Mesenteric fat pad (tissue), 1 donor: ENCODE results near the gene PDLIM5. TPM values are rescaled to one million over a fixed set of nuclear protein-coding genes. Genes with fewer than 3 reads are reported as not detected.

ENCODE experiments used
- DNase-seq: peaks from one replicate; pipeline ENCODE4 v3.0.0-alpha.2; 2020; ENCODE audit warnings: low spot score
- total RNA-seq: library from RNA; stranded (reverse); fragmentation: NEBNext Ultra II Directional; extraction: Animal tissue kit (Norgen Biotek cat#: 25700); gene quantifications from one replicate; pipeline ENCODE4 v1.2.1, GENCODE V29; 2021
- donor health status: DM: yes; HTN: yes; CAD: no.

The PDLIM5 gene
- total RNA-seq, 1 donor from 2014 or later, result 125 TPM

- no peak for DNase-seq
Measured at GRCh38 chr4:94525993-94526728, 74.4 kb downstream of the PDLIM5 start.

DNA sequence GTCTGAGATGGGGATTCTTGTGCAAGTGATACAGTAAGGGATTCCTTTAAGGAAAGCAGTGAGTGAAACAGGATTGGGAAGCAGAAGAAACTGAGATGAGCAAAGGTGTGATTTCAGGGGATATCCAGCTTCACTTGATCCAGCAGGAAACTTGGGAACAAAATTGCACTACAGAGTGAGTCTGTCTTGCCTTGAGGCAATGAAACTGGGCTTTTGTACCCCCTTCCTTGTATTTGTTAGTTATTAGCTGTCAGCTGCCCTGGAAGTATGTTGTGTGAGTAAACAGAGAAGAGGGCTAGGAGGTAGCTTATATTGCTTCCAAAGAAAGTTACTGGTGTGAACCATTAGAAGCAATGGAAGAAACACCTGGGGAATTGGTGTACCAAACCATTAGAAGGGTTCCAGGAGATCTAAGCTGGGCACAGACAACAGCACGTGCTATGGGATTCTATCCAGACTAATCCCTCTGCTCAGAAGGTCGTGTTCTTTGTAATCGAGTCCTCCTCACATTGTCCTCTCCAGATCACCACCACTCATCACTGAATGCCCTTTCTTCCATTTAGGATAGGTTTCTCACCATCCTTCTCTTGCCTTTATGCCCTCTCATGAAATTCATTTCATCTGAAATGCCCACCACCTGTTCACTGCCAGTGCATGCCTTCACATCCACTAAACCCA lies 76.0 kb downstream of the PDLIM5 start:
- no peak for DNase-seq

- no peak for DNase-seq
Measured at GRCh38 chr4:94528792-94529451, 77.2 kb downstream of the PDLIM5 start.

GRCh38 chr4:94530073-94530472 lies 78.3 kb downstream of the PDLIM5 start:
- DNase-seq, result no peak

DNA sequence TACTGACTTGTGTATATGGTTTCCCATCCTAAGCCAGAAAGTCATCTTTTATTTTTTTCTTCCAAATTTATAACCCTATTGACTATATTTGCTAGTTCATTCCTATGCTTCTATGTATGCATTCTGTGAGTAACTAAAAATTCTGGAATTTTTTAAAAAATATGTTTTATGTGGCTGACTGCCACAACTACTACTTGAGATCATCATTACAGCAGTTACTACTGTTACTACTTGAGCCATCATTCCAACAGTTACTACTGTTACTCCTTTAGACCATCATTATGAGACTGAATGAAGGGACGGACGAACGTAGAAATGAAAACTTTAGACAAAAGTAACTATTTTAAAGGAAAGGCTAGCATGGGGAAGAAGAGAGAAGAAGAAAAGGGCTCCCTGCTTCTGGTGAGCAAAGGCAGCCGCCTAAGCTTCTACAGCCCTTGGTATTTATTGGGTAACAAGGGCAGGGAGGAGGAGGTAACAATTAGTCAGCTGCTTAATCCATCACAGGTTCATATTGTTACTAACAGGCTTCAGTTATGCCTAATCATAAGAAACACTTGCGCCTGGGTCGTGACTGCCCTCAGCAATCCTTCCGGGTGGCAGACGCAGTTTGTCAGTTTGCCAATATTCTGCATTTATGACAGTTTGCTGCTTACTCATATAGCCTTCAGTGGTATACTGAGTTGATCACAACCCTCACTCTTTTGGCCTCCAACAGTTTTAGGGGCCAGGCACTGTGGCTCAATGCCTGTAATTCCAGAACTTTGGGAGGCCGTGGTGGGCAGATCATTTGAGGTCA lies 80.4 kb downstream of the PDLIM5 start:
- no peak for DNase-seq

DNA sequence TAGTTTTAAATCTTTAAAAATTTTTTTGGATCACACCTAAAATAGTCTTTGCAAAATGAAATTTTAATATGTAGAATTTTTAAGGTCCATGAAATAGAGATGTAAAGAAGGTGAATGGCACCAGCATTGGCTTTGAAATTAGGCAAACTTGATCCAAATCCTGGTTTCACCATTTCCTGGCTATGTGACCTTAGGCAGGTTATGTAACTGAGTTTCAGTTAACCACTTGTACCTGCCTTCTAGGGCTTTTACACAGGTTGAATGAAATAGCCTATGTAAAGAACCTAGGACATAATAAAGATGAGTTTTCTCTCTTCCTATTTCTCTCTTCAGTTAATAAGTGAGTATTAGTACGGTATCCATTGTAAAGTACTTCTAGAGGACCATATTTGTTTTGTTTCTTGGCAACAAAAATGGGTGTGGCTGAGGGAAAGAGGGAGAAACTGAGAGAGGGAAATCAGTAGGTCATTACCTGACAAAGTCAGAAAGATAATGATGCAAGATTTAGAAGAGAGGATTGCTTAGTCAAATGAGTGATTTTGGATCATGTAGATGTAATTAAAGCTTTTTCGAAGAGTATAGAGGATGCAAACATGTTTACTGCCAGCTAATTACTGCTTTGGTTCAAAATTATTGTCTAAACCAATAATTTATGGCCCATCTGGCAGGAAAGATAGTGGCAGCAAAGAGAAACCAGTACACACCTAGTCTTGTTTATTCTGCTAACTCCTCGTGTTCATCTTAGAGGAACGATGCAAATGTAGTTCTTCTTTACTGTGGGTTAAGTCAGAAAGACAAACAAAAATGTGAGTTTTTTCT lies 81.9 kb downstream of the PDLIM5 start:
- no peak for DNase-seq

GRCh38 chr4:94534401-94535312 lies 82.9 kb downstream of the PDLIM5 start:
- no peak for DNase-seq

- no peak for DNase-seq
Measured at GRCh38 chr4:94536049-94536448, 84.3 kb downstream of the PDLIM5 start.

- no peak for DNase-seq
Measured at GRCh38 chr4:94536649-94537469, 85.1 kb downstream of the PDLIM5 start.

- no peak for DNase-seq
Measured at GRCh38 chr4:94537921-94538628, 86.3 kb downstream of the PDLIM5 start.

- no peak for DNase-seq
Measured at GRCh38 chr4:94540476-94540875, 88.7 kb downstream of the PDLIM5 start.

DNA sequence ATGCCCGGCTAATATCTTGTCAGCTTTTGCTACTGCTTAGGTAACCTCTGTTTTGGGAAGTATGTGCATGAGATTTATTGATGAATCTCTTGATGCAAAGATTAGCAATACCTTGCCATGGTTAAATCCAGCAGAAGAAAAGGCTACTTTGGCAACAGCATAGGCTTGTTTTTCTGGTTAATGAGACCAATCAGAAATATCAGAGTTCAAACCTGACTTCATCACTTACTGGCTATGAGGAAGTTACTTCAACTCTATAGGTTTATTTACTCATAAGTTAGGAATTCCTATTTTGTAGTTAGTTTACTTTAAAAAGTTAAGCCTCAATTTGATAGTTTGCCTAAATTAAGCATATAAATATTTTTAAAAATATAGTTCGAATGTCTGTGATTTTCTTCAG lies 93.1 kb downstream of the PDLIM5 start:
- DNase-seq, result no peak

GRCh38 chr4:94545296-94545695 lies 93.6 kb downstream of the PDLIM5 start:
- no peak for DNase-seq

DNA sequence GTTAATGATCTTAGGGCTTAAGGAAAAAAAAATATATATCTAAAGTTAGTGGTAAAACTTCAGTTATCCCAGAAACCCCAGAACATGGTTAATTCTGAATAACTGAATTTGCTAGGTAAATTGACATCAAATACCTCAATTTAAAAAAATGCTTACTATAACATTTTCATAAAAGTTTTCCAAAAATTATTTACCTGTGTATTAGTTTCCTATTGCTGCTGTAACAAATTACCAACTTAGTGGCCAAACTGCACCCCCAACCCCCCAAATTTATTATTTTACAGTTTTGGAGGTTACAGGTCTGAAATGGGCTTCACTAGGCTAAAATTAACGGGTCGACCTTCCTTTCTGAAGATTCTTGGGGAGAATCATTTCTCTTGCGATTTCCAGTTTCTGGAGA lies 95.2 kb downstream of the PDLIM5 start:
- no peak for DNase-seq

DNA sequence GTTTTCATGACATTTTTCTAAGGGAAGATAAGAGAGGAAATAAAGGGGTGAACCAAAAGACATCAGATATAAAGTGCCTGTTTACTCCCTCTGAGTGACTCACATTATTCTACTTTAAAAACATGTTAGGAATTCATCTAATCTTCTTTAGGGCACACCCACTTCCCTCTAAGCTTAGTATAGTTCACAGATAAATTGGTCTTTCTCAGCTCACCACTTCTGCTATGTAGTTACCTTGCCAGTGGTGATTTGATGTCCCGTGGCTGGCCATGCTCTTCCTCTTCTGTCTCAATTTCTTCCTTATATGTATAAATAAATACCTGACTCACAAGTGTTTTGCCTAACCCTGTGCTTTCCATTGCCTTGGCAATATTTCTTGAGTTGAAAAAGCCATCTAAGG lies 96.8 kb downstream of the PDLIM5 start:
- DNase-seq, result no peak

DNA sequence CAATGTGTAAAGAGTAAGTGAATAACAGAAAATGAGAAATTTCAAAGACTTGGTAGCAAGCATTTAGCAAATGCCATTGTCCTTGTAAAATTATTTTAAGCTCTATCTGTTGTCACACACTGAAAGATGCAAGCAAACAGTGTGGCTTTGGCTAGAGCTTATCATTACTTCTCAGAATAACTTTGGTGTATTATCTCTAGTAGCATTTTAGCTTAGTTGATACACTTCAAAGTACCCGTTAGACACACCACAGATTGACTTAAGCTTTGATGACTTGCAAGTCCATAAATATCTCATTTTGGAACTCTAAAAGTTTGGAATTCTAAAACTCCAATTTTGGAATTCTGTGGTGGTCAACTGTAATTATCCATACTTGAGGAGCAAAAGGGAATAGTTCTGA lies 98.6 kb downstream of the PDLIM5 start:
- DNase-seq, result no peak

- no peak for DNase-seq
Measured at GRCh38 chr4:94550851-94551250, 99.1 kb downstream of the PDLIM5 start.
